NCI-H510A treated with DMSO at 0.1 percent for 48 hours (cell line): ENCODE results near the gene P2RY6.

Experiments used
- DNase-seq: peaks from one replicate; lab custom pipeline; 2025; lab: John Stamatoyannopoulos, UW

P2RY6 gene

GRCh38 chr11:73316422-73316821 is 44.3 kb downstream of the P2RY6 start:
- DNase-seq = no peak

- DNase-seq = no peak
These were observed 45.2 kb downstream of the P2RY6 start for GRCh38 chr11:73317373-73317772.

GRCh38 chr11:73317803-73318202 is 45.7 kb downstream of the P2RY6 start:
- no peak for DNase-seq

DNA sequence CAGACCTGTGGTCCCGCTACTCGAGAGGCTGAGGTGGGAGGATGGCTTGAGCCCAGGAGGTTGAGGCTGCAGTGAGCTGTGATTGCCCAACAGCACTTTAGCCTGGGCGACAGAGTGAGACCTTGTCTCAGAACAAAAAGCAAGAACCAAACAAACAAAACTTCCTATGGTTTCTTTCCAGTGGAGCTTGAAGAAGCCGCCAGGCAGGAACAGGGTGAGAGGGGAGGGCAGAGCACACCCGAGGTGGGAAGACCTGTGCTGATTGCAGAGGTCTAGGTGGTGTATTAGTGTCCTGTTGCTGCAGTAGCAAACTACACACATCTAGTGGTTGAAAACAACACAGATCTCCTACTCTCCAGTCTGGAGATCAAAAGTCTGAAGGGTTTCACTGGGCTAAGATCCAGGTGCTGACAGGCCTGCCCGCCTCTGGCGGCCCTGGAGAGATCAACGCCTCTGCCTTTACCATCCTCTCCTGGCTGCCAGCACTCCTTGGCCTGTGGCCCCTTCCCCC is 46.4 kb downstream of the P2RY6 start:
- DNase-seq = no peak

- no peak for DNase-seq
These were observed 48.8 kb downstream of the P2RY6 start for GRCh38 chr11:73320763-73321603.

DNA sequence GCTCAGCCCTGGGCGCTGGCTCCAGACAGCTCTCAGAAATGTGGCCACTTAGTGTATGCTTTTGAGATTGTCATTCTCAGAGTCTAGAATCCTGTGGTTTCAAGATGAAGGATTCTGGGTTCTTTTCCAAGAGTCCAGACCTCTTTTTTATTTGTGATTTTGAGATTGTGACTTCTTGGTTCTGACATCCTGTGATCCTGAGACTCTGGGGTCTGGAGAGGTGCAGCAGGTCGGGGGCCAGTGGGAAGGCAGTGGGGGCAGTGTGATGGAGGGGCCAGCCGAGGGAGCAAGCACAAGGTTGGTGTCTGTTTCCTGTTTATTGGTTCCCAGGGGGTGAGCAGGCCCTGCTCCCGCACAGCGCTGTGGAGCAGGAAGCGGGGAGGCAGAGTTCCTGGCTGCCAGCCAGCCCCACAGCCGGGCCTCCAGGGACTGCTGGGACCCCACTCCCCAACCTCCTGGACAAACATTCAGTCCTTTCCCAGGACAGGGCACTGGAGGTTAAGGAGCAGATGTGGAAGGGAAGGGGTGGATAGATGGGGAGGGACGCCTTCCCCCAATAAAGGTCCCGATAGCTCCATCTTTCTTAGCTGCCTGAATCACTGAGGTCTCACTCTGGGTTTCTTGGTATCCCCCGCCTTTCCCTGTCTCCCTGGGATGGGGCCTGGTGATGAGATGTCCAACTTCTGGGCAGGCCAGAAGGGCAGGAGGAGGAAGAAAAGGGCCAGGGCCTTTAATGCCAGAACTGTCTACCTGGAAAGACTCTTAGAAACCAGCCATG is 49.7 kb downstream of the P2RY6 start:
- DNase-seq = peak; percentile 17

DNA sequence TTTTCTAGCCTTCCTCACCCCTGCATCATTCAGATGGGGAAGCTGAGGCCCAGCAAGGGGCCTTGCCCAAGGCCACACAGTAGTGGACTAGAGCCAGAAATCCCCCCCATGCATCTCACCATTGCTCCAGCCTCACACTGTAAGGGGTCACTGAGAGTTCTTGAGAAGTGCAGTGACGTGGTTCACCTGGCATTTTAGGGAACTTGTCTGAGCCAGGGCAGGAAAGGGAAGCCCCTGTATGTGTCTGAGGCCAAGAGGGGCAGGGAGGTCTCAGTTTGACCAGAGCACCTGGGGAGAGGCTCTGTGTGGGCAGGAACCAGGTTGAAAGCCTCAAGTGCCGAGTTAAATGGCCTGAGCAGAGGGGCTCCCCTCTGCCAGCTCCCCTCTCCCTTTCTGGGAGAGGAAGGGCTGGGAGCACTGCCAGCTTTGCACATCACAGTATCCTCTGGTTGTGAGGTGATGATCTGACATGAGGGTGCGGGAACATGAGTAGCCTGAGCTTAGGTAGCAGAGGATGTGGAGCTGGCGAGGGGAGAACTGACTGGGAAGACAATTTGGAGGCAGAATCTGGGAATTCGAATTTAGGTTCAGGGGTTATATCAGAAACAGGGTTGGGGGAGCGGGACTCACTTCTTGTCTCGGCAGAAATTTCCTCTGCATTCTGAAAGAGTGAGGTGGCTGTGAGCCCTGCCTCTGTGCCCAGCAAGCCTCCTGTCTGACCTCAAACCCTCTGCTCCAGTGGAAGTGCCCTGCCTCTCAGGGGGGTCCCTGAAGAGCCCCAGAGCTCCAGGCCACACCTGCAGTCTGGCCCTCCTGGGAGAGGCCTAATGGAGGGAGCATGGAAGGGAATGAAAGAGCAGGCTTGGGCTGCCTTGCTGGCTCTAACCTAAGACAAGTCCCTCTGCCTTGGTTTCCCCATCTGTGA is 50.5 kb downstream of the P2RY6 start:
- no peak for DNase-seq

DNA sequence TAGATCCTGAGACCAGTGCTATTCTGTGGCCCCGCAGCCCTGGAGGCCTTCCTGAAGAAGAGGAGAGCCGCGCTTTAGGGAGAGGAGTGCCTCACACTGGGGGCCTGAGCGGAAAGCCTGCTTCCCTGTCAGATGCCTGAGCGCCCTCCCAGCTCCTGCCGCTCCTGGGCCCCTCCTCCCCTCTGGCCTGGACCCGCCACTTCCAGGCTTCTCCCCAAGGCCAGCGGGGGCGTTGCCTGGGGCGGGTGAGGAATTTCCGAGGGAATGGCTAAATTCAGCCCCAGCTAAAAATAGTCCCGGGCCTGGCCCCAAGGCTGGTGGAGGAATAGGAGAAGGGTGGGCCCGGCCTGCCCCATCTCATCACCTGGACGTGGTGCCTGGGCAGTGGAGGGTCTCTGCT is 51.3 kb downstream of the P2RY6 start:
- DNase-seq = no peak

DNA sequence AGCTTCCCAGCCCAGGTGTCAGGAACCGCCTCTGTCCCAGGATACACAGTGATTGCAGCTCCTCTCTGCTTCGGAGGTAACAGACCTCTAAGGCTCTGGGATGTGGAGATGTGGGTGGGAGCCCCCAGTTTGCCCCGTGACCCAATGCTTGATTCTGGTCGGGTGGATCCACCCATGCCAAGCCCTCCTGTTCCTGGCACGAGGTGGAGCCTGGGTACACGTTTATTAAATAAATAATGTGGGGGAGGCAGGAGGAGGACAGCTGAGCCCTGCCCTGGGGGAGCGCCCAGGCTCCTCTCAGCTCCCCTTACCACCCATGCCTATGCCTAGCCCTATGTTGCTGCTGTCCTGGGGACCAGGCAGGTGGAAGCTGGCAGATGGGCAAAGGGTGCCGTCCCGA is 52.0 kb downstream of the P2RY6 start:
- DNase-seq = no peak

- no peak for DNase-seq
These were observed 52.5 kb downstream of the P2RY6 start for GRCh38 chr11:73324665-73325035.

GRCh38 chr11:73325036-73325981 is 53.2 kb downstream of the P2RY6 start:
- no peak for DNase-seq

GRCh38 chr11:73326929-73327811 is 55.0 kb downstream of the P2RY6 start:
- no peak for DNase-seq

GRCh38 chr11:73327812-73328364 is 55.8 kb downstream of the P2RY6 start:
- no peak for DNase-seq

DNA sequence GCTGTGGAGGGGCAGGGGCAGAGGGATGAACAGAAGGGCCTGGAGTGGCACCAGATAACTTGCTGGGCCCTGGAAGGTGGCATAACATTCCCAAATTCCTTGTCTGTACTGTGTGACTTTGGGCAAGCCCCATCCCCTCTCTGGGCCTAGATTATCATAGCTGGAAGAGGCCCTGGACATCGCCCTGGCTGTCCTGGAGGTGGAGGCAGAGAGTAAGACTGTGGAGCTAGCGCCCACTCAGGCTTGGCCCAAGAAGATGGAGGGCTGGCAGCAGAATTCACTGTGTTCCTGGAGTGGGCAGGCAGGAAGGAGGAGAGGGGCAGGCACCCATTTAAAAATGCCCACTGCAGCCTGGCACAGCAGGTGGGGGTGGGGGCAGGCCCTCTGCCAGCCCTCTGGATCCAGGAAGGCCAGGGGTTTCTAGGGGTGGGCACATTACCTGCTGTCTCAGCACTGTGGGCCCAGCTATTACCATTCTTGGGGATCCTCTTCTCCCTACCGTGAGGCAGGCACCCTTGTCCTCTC is 58.5 kb downstream of the P2RY6 start:
- no peak for DNase-seq

DNA sequence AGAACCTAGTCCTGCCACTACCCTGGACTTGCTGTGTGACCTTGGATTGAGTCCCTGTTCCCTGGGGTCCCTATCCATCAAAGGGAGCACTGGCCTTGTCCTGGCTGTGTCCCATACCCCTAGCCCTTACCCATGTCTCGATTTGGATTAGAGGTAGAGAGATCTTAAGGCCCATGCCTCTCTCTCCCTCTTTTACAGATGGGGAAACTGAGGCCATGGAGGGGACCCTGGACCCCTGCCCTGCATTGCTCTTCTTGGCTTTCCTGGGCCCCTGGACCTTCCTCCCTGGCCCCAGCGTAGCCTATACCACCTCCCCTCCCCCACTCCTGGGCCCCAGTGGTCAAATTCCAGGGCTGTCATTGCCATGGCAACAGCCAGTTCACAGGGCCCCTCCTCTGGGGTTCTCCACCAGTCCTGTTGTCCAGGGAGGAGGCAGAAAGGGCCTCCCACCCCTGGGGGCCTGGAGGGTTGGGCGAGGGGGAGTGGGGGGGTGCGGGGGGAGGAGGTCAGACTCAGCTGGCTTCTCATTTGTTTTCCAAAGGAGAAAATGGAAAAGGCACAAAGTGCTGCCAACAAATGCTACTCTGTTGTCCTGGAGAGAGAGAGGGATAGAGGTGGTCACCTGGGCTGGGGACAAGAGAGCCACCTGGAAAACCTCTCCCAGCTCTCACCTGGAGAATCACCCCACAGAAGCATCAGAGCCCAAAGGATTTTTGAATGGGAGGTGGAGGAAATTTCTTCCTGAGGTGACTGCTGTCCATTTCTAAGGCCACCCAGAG is 59.2 kb downstream of the P2RY6 start:
- no peak for DNase-seq

- DNase-seq = no peak
These were observed 61.0 kb downstream of the P2RY6 start for GRCh38 chr11:73333173-73333572.

GRCh38 chr11:73333640-73334383 is 61.7 kb downstream of the P2RY6 start:
- DNase-seq = no peak
